Retinal pigment epithelial cell (primary cell): ENCODE measurements around the gene ZNF43.
"Not testable (repeated sequence)": the region's sequence is repeated elsewhere in the genome, so short reads cannot be mapped to it uniquely, and the experiment has no call there.

ENCODE experiments used
- DNase-seq: peaks from one replicate; pipeline ENCODE4 v3.0.0-alpha.2; 2010; ENCODE audit warnings: low read depth
- H3K4me3 ChIP-seq: 2 replicates; pipeline ENCODE4 v1.5.1; 2011; ENCODE audit warnings: mild to moderate bottlenecking, low read length, control low read depth, moderate library complexity
- CTCF ChIP-seq: conservative IDR thresholded peaks from 2 replicates; pipeline ENCODE4 v1.5.1; 2011; ENCODE audit warnings: low read depth, low read length, control low read depth, inconsistent platforms

ZNF43 gene

GRCh38 chr19:21835810-21836444, at the start of gene ZNF43:
Gene ZNF43 (minus strand): TSS chr19:21836182. CDS start chr19:21836038, 144 bp downstream.
- TF ChIP-seq CTCF: no peak
- DNase-seq: peak; percentile 86
- peak within 1 kb of the TSS; percentile 87 for H3K4me3 ChIP-seq

GRCh38 chr19:21885516-21885915, 49.5 kb upstream of the ZNF43 start:
- H3K4me3 ChIP-seq, DNase-seq: not testable (repeated sequence)

GRCh38 chr19:21884786-21885185, 48.8 kb upstream of the ZNF43 start:
- DNase-seq, H3K4me3 ChIP-seq: not testable (repeated sequence)

GRCh38 chr19:21883516-21883915, 47.5 kb upstream of the ZNF43 start:
- no peak overlapping the region for H3K4me3 ChIP-seq
- no peak for DNase-seq
- TF ChIP-seq CTCF: no peak

GRCh38 chr19:21880761-21881160, 44.8 kb upstream of the ZNF43 start:
- DNase-seq, H3K4me3 ChIP-seq: not testable (repeated sequence)
- peak; percentile 9 for TF ChIP-seq CTCF

GRCh38 chr19:21878646-21879045, 42.7 kb upstream of the ZNF43 start:
- no peak for TF ChIP-seq CTCF
- DNase-seq: no peak
- no peak overlapping the region for H3K4me3 ChIP-seq

- DNase-seq: no peak
- no peak for TF ChIP-seq CTCF
Observed at GRCh38 chr19:21877976-21878375, 42.0 kb upstream of the ZNF43 start.

GRCh38 chr19:21876608-21877007, 40.6 kb upstream of the ZNF43 start:
- DNase-seq, H3K4me3 ChIP-seq: not testable (repeated sequence)

More at GRCh38 chr19:21877976-21878375, 42.0 kb upstream of the ZNF43 start:
- no peak overlapping the region for H3K4me3 ChIP-seq
